Measurements from ENCODE around the gene PRPF6. TPM values are rescaled to one million over a fixed set of nuclear protein-coding genes. Genes with fewer than 3 reads are reported as not detected.
A peak's percentile ranks its signal among the peaks of the same experiment; 100 is the strongest.

Gene PRPF6
- total RNA-seq, 1 donor from 2014 or later: 52.6 TPM

- no peak for FAIRE-seq
- H3K36me3 Mint-ChIP-seq (ENCODE audit: low read depth, unreplicated experiment): peaks cover 3% of the 10 kb centered on the region
- H3K4me3 Mint-ChIP-seq (ENCODE audit: unreplicated experiment): no peak overlapping the region
- H3K4me3 ChIP-seq (ENCODE audit: insufficient read depth, low read depth, low read length): no peak overlapping the region
- H4K20me1 ChIP-seq (ENCODE audit: insufficient read depth, low read length): peaks cover 8% of the 10 kb centered on the region
- no peak overlapping the region for H2AFZ ChIP-seq (ENCODE audit: low read depth, low read length)
- H3K4me2 ChIP-seq (ENCODE audit: low read length): no peak overlapping the region
- H3K27ac ChIP-seq (ENCODE audit: low read depth, low read length): no peak overlapping the region
- H3K27me3 ChIP-seq (ENCODE audit: insufficient read depth, low read length): no peaks in the 10 kb centered on the region
- no peaks in the 10 kb centered on the region for H3K9me3 Mint-ChIP-seq (ENCODE audit: unreplicated experiment)
- peak overlapping the region; percentile 34 for H3K27ac Mint-ChIP-seq (ENCODE audit: unreplicated experiment)
- H3K36me3 ChIP-seq (ENCODE audit: insufficient read depth, low read length): no peaks in the 10 kb centered on the region
- H3K4me1 ChIP-seq (ENCODE audit: insufficient read depth, low read length): no peaks in the 10 kb centered on the region
- no peaks in the 10 kb centered on the region for H3K27me3 Mint-ChIP-seq (ENCODE audit: low read depth, unreplicated experiment)
- H3K9ac ChIP-seq (ENCODE audit: low read length): no peak overlapping the region
- no peaks in the 10 kb centered on the region for H3K4me1 Mint-ChIP-seq (ENCODE audit: low read depth, unreplicated experiment)
- no peaks in the 10 kb centered on the region for H3K9me3 ChIP-seq (ENCODE audit: insufficient read depth, low read depth, low read length)
- DNase-seq (ENCODE audit: low read depth): no peak
- no peaks in the 10 kb centered on the region for H3K79me2 ChIP-seq (ENCODE audit: insufficient read depth, low read length)
- no peak for TF ChIP-seq CTCF (IDR thresholded peaks at IDR 0.05; ENCODE audit: insufficient read depth, low read depth, low read length)
- no peak for TF ChIP-seq EZH2 (IDR thresholded peaks at IDR 0.05; ENCODE audit: insufficient read depth, low read length)
Measured at GRCh38 chr20:64071341-64072332, 90.7 kb downstream of the PRPF6 start.

- Histone ChIP-seq H3K4me3 (ENCODE audit: insufficient read depth, low read depth, low read length) (no peak overlapping the region), H3K36me3 (ENCODE audit: insufficient read depth, low read length) (no peaks in the 10 kb centered on the region), H3K27ac (ENCODE audit: low read depth, low read length) (no peak overlapping the region), H3K9me3 (ENCODE audit: insufficient read depth, low read depth, low read length) (no peaks in the 10 kb centered on the region), H3K4me2 (ENCODE audit: low read length) (no peak overlapping the region), H3K9ac (ENCODE audit: low read length) (no peak overlapping the region), H3K4me1 (ENCODE audit: insufficient read depth, low read length) (no peaks in the 10 kb centered on the region), H3K27me3 (ENCODE audit: insufficient read depth, low read length) (no peaks in the 10 kb centered on the region), H2AFZ (ENCODE audit: low read depth, low read length) (no peak overlapping the region), H3K79me2 (ENCODE audit: insufficient read depth, low read length) (no peaks in the 10 kb centered on the region), H4K20me1 (ENCODE audit: insufficient read depth, low read length) (peaks cover 6% of the 10 kb centered on the region)
- Mint-ChIP-seq H3K9me3 (ENCODE audit: unreplicated experiment) (no peaks in the 10 kb centered on the region), H3K27ac (ENCODE audit: unreplicated experiment) (no peak overlapping the region), H3K4me1 (ENCODE audit: low read depth, unreplicated experiment) (no peaks in the 10 kb centered on the region), H3K4me3 (ENCODE audit: unreplicated experiment) (no peak overlapping the region), H3K27me3 (ENCODE audit: low read depth, unreplicated experiment) (no peaks in the 10 kb centered on the region), H3K36me3 (ENCODE audit: low read depth, unreplicated experiment) (peaks cover 3% of the 10 kb centered on the region)
- no peak for FAIRE-seq
- DNase-seq (ENCODE audit: low read depth): no peak
- TF ChIP-seq EZH2 (IDR thresholded peaks at IDR 0.05; ENCODE audit: insufficient read depth, low read length) (no peak), CTCF (IDR thresholded peaks at IDR 0.05; ENCODE audit: insufficient read depth, low read depth, low read length) (no peak)
Measured at GRCh38 chr20:64072498-64073063, 91.6 kb downstream of the PRPF6 start.
